ENCODE data around the gene THAP4. TPM values are rescaled to one million over a fixed set of nuclear protein-coding genes. Genes with fewer than 3 reads are reported as not detected.

Gene THAP4
- 42.8 and 47.8 TPM in 2 replicates for total RNA-seq

GRCh38 chr2:241637018-241637794, at the start of gene THAP4, which contains the start of gene ATG4B:
TSS of gene THAP4 (minus strand) at chr2:241637158. CDS start at chr2:241637017, 141 bp downstream.
TSS of gene ATG4B (plus strand) at chr2:241637693. CDS start at chr2:241637715, 22 bp downstream.

GRCh38 chr2:241558532-241559322, 78.2 kb downstream of the THAP4 start, which contains the start of gene BOK:
TSS of gene BOK (plus strand) at chr2:241558745. CDS start at chr2:241559484, 739 bp downstream.

Small RNAs within 50 kb of the gene (small RNA-seq; reads per million reads assigned to genes)
- gene RNA5SP122: 0.09 reads per million

Other genes starting within 250 kb of the THAP4 start
- gene STK25, start 128.6 kb downstream of the THAP4 start, total RNA-seq: 271 and 448 TPM in 2 replicates
- gene BOK, start 78.4 kb downstream of the THAP4 start, total RNA-seq: 138 and 210 TPM in 2 replicates
- 53.8 and 85.3 TPM in 2 replicates for gene ATG4B, start 535 bp upstream of the THAP4 start, total RNA-seq
- gene DTYMK, start 49.7 kb upstream of the THAP4 start, total RNA-seq: 11.8 and 32.2 TPM in 2 replicates
- 17.0 and 41.2 TPM in 2 replicates for gene ING5, start 64.9 kb upstream of the THAP4 start, total RNA-seq
- 11.6 and 32.6 TPM in 2 replicates for gene D2HGDH, start 97.5 kb upstream of the THAP4 start, total RNA-seq
- 0.79 TPM in 1 of 2 replicates, not detected in the other for gene GAL3ST2, start 139.7 kb upstream of the THAP4 start, total RNA-seq
- gene NEU4, start 172.0 kb upstream of the THAP4 start, total RNA-seq: not detected in 2 replicates
- gene PDCD1, start 221.7 kb upstream of the THAP4 start, total RNA-seq: not detected in 2 replicates
- gene RTP5, start 232.6 kb upstream of the THAP4 start, total RNA-seq: not detected in 2 replicates